ENCODE data around the gene TBC1D16.
"Not testable (repeated sequence)": the region's sequence is repeated elsewhere in the genome, so short reads cannot be mapped to it uniquely, and the experiment has no call there.

The TBC1D16 gene

GRCh38 chr17:80002690-80003490 is 32.8 kb downstream of the TBC1D16 start:
- DNase-seq = no peak

GRCh38 chr17:80002070-80002641 is 33.5 kb downstream of the TBC1D16 start:
- DNase-seq = no peak

GRCh38 chr17:80000981-80001775 is 34.5 kb downstream of the TBC1D16 start:
- no peak for DNase-seq

DNA sequence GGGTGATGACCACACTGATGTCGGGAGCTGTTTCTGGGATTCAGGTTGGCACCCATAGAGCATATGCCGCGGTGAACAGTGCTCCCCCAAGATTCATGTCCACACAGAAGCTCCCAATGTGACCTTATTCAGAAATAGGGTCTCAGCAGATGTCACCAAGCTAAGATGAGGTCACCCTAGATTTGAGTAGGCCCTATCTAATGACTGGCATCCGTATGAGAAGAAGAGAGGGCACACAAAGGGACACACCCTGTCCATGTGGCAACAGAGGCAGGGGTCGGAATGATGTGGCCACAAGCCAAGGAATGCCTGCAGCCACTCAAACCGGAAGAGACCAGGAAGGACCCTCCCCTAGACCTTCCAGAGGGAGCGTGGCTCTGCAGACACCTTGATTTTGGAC is 35.5 kb downstream of the TBC1D16 start:
- no peak for DNase-seq

DNA sequence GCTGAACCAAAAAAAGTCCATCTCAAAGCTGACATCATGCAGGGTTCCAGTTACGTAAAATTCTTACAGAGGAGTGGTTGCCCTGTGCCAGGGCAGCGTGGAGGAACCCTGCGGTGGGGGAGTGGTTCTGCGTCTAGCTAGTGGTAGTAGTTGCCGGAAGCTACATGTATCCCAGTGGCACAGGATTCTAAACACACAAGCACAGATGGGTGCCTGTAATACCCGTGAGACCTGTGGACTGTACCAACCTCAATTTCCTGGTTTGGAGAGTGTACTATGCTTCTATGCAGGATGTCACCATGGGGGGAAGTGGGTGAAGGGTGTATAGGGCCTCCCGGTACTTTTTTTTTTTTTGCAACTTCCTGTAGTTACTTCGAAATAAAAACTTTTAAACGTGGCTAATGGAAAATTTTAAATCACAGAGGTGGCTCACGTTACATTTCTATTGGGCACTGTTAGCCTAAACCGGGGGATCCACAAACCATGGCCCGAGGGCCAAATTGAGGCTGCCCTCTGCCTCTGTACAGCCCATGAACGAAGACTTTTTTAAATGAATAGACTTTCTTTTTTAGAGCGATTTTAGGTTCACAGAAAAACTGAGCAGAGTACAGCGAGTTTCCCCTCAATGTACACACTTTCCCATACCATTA is 38.5 kb downstream of the TBC1D16 start:
- DNase-seq = peak; percentile 79 to 88

GRCh38 chr17:79996291-79996690 is 39.4 kb downstream of the TBC1D16 start:
- no peak for DNase-seq

DNA sequence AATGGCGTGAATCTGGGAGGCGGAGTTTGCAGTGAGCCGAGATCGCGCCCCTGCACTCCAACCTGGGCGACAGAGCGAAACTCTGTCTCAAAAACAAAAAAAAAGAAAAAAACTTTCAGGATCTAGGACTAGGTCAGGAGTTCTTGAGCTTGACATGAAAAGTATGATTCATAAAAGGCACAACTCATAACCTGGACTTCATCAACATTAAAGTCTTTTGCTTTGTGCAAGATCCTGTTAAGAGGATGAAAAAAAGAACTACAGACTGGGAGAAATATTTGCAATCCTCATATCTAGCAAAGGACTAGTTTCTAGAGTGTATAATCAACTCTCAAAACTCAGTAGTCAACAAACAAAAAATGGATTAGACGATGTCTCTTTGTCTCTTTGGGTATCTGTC is 40.0 kb downstream of the TBC1D16 start:
- DNase-seq = no peak

- no peak for DNase-seq
Measured at GRCh38 chr17:79994602-79995001, 41.1 kb downstream of the TBC1D16 start.

DNA sequence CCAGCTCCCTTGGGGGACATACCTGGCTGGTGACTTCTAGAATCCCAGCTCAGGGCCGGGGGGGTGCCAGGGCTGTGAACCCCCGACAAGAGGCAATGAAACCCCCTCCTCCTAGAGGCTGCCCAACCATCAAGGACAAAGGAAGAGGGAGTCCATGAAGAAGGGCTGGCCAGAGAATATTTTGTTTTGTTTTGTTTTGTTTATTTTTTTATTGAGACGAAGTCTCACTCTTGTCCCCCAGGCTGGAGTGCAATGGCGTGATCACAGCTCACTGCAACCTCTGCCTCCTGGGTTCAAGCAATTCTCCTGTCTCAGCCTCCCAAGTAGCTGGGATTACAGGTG is 41.5 kb downstream of the TBC1D16 start:
- DNase-seq = not testable (repeated sequence)

DNA sequence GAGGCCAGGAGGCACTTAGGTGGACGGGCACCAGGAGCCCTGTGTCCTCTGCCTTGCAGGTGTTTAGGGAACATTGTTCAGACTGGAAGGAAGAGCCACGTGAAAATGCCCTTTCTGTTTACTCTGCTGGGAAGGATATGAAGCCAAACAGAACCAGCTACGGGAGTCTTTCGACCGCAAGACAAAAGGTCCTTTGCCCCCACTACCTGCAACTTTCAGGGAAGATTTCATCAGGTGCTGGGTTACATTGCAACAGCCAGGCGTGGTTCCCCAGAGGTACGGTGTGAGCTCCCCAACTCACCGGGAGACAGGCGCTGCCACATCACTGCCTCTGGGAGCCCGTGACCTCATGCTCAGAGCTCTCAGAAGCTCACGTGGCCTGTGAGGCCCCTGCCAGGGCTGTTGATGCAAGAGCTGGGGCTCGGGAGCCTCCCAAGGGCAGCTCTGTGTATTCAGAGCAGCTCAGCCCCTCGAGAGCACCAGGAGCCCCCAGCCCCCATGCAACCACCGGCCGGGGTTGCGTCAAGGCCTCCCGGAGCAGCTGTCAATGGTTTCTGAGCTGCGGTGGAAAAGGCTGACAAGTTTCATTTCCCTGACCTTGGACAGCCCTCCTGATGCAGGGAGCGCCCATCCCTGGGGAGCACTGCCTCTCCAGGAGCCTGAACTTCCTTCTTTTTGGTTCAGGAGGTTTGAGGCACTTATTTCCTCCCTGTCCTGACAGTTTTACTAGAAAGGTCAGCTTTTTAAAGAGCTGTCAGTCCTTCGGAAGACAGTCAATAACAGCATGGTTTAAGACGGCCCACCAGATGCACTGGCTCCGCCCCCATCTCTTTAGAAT is 42.1 kb downstream of the TBC1D16 start:
- peak; percentile 61 to 64 for DNase-seq

GRCh38 chr17:79992649-79993389 is 42.9 kb downstream of the TBC1D16 start:
- DNase-seq = no peak

- DNase-seq = no peak
Measured at GRCh38 chr17:79991924-79992648, 43.6 kb downstream of the TBC1D16 start.

- DNase-seq = peak; percentile 47 to 57
Measured at GRCh38 chr17:79991140-79991923, 44.3 kb downstream of the TBC1D16 start.

GRCh38 chr17:79990704-79991103 is 45.0 kb downstream of the TBC1D16 start:
- no peak for DNase-seq

GRCh38 chr17:79990051-79990592 is 45.5 kb downstream of the TBC1D16 start:
- no peak for DNase-seq

DNA sequence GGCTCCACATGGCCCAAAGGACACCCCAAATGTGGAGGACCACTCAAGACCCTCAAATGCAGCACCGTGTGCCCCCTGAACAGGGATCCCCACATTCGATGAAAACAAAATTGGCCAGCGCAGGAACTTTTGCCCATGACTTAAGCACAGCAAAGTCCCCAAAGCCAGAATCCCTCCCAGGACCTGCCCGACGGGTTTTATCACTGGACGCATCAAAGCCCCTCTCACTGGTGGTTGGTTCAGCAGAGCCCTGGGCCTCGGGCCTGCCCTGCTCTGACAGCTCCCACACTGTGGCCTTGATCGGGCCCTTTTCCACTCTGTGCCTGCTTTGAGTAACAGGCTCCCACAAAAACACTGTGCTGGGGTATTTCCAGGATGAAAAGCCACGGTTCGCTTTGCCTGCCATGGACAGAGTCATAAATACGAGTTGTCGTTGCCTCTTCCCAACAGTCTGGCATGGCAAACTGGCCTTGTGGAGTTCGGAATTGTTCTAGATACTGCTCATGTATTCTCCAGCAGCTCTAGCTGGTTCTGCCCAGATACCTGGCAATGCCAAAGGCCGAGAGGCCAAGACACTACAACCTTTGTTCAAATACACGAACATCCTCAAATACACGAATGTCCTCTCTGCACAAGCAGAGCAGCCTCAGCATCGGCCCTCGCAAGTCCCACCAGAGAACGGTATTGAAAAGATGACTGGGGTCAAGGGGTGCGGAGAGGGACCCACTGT is 46.4 kb downstream of the TBC1D16 start:
- no peak for DNase-seq

GRCh38 chr17:79988185-79988971 is 47.3 kb downstream of the TBC1D16 start:
- DNase-seq = no peak

GRCh38 chr17:79987935-79988184 is 47.8 kb downstream of the TBC1D16 start:
- no peak for DNase-seq
